NCI-H82 treated with DMSO at 0.1 percent for 48 hours (cell line): ENCODE measurements around the gene COL1A2.

ENCODE experiments used
- DNase-seq: peaks from one replicate; lab custom pipeline; 2025; ENCODE audit not compliant: unreplicated experiment; lab: John Stamatoyannopoulos, UW

The COL1A2 gene

DNA sequence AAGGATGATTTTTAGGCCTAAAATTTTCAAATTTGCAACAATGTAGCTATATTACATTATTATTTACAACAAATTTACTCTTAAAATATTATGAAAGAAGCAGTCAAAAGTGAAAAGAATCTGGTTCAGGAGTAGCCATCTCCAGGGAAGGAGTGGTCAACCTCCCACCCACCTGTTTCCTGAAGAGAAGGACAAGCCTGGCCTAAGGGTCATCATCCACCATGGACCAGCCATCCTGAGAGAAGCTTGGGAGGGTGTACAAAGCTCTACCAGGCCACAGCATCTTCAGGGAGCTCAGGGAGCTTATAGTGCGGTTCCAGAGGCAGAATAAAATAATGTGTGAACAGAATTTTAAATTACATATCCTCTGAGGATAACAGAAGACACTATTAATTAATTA is 38.1 kb downstream of the COL1A2 start:
- DNase-seq, result no peak

DNA sequence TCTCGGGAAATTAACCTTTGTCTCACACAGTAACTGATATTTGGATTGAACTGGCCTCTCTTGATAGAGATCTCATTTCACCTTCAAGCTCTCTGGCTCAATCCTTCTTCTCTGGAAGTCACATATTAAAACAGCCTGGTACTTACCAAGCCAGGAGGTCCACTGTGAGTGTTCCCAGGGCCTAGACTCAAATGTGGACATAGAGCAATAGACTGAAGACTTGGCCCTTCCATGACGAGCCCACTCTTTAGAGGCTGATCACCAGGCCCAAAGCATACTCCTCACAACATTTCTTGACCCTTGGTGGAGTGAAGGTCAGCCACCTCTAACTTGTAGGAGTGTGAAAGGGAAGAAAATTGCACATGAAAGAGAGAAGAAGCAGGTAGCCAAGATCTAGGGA is 38.5 kb downstream of the COL1A2 start:
- no peak for DNase-seq

DNA sequence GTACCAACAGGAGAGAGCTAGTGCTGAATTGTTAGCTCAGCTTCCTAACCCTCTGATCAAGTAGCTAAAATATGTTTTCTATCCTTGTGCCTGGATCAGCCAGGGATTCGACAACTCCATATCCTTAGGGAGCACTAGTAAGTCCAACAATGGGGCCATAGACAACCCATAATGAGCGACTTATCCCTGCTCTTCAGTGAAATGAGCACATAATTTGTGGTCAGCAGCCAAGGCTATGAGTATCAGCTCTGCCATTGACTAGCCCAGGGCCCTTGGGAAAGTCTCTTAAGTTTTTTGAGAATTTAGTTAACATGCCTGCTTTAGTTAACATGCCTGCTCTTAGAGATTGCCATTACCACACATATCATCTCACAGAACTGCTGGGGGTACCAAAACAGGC is 39.3 kb downstream of the COL1A2 start:
- no peak for DNase-seq

GRCh38 chr7:94436018-94436604 is 41.4 kb downstream of the COL1A2 start:
- peak; percentile 66 for DNase-seq

DNA sequence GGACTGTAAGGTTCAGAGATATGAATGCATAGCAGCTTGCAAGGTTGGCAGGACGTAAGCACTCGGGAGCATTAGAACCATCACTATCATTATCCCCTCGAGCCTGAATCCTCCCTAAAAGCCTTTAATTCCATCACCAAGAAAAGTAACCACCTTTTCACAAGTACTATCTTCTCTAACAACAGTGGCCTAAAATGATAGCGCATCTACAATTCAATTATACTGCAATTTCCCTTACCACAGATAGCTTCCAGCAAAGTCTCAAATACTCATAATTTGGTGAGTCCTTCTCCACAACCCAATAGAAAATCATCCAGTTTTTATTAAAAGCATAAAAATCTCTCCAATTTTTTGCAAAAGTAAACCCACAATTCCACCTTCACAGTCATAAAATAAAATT is 42.0 kb downstream of the COL1A2 start:
- DNase-seq, result peak; percentile 22

GRCh38 chr7:94439893-94440381 is 45.2 kb downstream of the COL1A2 start:
- DNase-seq, result no peak

GRCh38 chr7:94440451-94441039 is 45.9 kb downstream of the COL1A2 start:
- DNase-seq, result no peak

DNA sequence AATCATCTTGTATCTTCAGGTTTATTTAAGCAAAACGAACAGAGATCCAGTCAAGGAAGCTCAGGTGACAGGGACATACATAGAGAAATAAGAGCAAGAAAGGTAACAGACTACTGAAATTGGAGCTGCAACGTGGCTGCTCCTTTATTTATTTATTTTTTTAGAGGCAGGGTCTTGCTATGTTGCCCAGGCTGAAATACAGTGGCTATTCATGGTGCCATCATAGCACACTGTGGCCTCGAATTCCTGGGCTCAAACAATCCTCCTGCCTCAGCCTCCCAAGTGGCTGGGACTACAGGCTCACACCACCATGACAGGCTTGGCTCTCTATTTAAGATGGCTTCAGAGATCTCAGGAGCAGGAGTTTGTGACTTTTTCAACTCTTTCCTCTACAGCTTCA is 46.4 kb downstream of the COL1A2 start:
- DNase-seq, result no peak

GRCh38 chr7:94442639-94443038 is 47.9 kb downstream of the COL1A2 start:
- no peak for DNase-seq

GRCh38 chr7:94444813-94445212 is 50.1 kb downstream of the COL1A2 start:
- peak; percentile 95 for DNase-seq

- no peak for DNase-seq
These were observed 51.0 kb downstream of the COL1A2 start for GRCh38 chr7:94445696-94446194.

- DNase-seq, result no peak
These were observed 51.6 kb downstream of the COL1A2 start for GRCh38 chr7:94446308-94446707.

DNA sequence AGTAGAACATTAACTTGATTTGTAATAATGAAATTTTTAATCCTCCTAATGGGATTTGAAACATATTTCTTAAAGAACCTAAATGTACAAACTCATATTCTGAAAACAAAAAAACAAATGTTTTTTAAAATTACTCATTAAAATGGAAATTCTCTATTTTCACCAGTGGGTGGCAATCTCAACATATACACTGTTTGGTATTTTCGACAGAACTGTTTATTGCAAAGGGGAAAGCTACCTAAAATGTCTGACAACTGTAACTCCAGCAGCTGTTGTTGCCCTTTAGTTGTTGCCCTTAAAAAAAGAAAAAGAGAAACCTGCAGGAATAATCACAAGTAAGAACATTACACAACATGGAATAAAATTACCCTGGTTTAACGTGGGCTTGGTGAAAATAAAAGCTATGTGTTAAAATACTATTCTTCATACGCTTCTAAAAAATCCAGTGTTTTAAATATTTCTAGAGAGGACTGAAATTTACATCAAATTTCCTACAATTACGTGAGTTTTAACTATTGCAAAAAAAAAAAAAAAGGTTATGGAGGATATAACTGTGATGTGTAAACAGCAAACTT is 54.5 kb downstream of the COL1A2 start:
- DNase-seq, result peak; percentile 39

- DNase-seq, result no peak
These were observed 55.5 kb downstream of the COL1A2 start for GRCh38 chr7:94450044-94450697.

DNA sequence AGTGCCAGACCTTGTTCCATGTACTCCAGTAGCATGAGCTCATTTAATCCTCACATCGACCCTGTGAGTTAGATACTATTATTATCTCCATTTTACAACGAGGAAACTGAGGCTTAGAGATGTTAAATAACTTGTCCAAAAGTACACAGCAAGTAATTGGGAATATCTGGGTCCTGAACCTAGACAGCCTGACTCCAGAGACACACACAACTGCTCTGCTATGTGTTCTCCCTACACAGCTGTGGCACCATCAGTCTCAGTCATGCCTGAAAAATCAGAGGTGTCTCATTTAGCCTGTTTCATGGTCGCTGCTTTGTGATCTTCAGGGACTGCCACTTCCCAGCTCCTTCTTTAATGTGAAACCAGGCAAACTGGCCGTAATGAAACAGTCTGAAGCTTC is 56.5 kb downstream of the COL1A2 start:
- DNase-seq, result no peak

DNA sequence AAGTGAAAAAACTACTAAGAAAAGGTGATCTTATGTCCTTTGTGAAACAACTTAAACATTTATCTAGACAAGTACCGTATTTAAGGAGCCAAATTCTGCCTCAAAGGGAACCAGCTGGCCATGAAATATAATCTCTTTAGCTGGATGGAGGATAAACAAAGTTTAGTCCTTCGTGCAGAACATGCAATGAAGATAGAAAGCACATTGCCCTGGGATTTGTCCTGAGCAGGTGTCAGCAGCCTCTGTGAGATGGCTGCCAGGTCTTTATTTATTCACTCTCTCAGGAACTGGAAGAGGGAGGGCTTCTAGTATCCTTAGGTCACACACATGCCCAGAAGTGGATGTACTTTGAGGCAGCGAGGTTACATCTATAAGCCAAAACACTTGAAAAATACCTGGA is 57.5 kb downstream of the COL1A2 start:
- peak; percentile 80 for DNase-seq

- DNase-seq, result no peak
These were observed 59.2 kb downstream of the COL1A2 start for GRCh38 chr7:94453898-94454297.

GRCh38 chr7:94458041-94458440 is 63.3 kb downstream of the COL1A2 start:
- DNase-seq, result no peak

- DNase-seq, result no peak
These were observed 71.8 kb downstream of the COL1A2 start for GRCh38 chr7:94466516-94466915.

DNA sequence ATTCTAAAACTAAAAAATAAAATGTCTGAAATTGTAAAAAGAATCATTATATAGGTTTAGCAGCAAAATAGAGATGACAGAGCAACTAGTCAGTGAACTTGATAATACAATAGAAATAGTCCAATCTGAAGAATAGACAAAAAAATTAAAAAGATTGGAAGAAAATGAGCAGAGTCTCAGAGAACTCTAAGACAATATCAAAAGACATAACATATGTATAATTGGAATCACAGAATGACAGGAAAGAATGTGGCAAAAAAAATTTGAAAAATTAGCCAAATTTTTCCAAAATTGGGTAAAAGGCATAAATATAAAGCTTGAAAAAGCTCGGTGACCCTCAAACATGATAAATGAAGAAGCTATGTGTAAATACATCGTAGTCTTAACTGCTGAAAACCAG is 76.9 kb downstream of the COL1A2 start:
- no peak for DNase-seq

- no peak for DNase-seq
These were observed 77.9 kb downstream of the COL1A2 start for GRCh38 chr7:94472608-94473007.

DNA sequence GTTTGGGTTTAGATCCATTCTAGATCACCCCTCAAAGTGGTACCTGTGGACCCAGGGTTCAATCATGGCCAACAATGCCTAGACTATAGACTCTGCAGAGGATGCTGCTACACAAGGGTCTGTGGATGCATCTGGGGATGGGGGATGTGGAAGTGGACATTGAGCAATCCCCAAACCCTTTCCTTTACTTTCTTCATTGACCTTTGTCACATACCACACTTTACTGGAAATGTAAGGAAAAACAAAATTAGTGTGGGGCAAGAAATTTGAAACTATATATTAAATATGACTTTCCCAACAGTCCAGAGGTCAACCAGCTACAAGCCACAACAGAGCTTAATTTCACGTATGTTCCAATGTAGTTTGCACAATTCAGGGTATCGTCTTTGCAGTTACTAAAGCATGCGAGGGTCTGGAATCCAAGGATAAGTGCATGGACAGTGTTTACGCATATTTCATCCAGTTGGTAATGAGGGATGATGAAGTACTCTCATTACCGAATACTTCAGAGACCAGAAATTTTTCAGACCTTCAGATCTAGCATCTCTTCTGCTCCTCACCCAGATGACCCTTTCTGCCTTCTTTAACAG is 81.7 kb downstream of the COL1A2 start:
- no peak for DNase-seq
